SU-DHL-6 (cell line): Measurements from ENCODE around the gene TCP11X2.

Experiments used
- CTCF ChIP-seq: fragments of 200-600 bp; sonication (generic); IDR thresholded peaks from one replicate; pipeline ENCODE4 v1.5.1; 2017; ENCODE audit warnings: antibody characterized with exemption, mild to moderate bottlenecking, low read length, moderate library complexity; ENCODE audit not compliant: insufficient read depth, poor library complexity, severe bottlenecking
- EZH2phosphoT487 ChIP-seq: fragments of 200-600 bp; sonication (generic), shearing (Covaris generic); conservative IDR thresholded peaks from 2 replicates; pipeline ENCODE4 v1.6.1; 2018; ENCODE audit warnings: mild to moderate bottlenecking, antibody characterized with exemption, low read length, moderate library complexity, mixed read lengths

GRCh38 chrX:102498732-102499131 lies 27.1 kb upstream of the TCP11X2 start:
- TF ChIP-seq EZH2phosphoT487 = no peak
- TF ChIP-seq CTCF = no peak
